CD4-positive, alpha-beta T cell treated with Interleukin-4 for 1 hour (primary cell): ENCODE data around the gene LHPP.
A peak's percentile ranks its signal among the peaks of the same experiment; 100 is the strongest.

Source experiments
- DNase-seq, 2 donors: peaks; one replicate each; pipeline ENCODE4 v3.0.0-alpha.2; 2020 to 2022

Gene LHPP

DNA sequence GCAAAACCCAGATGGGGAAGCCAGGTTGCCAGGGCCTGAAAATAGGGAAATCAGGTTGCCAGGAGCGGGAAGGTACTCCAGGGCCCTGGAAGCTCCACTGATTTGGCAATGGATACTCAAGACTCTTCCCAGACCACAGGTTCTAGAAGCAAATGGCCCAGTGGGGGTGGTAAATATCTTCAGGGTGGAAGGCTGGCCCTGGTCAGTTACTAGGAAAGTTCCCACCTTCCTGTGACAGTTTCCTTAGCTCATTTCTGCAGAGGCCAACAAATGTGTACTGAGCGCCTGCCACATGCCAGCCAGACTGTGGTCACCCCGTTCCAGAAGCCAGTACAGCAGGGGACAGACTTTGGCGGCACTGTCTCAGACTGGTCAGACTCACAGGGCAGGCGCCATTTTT, 168.9 kb downstream of the LHPP start:
- DNase-seq: no peak

- DNase-seq: peak; percentile 44 to 51
Measured at GRCh38 chr10:124632064-124632531, 170.5 kb downstream of the LHPP start.

- DNase-seq: no peak
Measured at GRCh38 chr10:124632566-124632965, 170.9 kb downstream of the LHPP start.

DNA sequence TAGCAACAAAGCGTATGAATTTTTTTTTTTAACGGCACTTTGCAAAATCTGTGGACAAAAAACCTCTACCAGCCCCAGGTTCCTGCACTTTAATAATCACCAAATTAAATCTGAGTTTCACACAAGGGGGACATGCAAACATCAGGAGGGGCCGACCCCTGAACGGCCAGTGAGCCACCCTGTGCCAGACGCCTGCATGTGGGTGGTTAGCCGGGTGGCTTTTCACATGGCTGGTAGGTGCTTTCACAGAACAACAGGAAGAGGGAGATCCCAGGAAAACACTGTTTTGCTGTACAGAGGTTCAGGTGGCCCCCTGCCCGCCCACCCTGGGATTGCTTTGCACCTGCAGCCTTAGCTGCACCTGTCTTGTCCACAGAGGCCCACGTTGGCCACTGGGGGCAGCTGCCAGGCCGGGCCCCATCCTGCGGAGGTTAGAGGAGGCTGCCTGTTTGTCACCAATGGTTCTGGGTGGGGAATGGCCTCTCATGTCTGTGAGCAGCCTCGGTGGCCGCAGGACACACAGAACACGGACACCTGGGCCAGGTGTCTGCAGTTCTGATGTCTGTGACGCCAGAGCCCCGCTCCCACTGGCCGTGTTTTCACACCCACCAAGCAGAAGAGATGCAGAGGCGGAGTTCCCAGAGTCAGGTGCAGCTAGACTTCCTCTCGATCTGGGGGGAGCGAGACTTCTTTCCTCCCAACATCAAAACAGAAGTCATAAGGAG, 174.8 kb downstream of the LHPP start:
- DNase-seq: peak; percentile 44 to 46

DNA sequence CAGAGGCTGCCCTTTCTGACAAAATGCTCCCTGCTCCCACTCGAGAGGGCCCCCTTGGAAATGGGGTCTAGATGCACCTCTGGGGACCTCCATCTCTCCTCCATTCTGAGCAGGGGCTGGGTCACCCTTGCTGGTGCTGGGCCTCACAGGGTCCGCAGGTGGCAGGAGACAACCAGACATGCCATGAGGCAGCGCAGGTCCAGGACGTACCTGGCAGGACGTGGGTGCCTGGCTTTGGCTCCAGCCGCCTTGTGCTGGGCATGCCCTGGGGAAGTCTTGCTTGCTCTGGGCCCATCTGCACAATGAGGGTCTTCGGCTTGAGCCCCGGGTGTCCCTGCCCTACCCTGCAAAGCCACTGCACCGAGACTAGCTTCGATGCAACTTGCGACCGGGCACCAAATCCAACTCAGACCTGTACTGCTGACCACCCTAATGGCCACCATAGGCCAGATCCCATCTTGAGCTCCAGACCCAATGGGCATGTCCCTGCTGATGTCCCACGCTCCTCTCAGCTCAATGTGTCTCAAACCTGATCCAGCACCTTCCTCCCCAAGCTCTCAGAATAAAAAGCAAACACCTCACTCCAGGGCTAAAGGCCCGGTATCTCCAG, 175.6 kb downstream of the LHPP start:
- DNase-seq: no peak

- DNase-seq: no peak
Measured at GRCh38 chr10:124637746-124638145, 176.1 kb downstream of the LHPP start.

DNA sequence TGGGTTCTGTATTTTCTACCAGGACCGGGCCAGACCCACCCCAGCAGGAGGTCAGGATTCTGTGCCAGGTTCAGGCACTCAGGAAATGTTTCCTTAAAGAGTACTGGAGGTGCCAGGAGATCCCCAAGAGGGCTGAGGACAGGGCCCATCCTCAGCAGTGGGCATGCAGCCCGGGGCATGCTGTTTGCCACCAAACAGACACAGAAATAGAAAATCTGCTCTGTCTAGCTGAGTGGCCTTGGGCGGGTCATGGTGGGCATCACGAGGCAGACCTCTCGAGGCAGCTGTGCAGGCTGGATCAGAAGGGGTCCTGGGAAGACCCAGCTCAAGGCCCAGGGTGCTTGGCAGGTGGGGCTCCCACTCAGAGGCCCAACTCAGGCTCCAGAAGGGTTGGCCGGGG, 177.6 kb downstream of the LHPP start:
- no peak for DNase-seq

- no peak for DNase-seq
Measured at GRCh38 chr10:124639646-124640045, 178.0 kb downstream of the LHPP start.

DNA sequence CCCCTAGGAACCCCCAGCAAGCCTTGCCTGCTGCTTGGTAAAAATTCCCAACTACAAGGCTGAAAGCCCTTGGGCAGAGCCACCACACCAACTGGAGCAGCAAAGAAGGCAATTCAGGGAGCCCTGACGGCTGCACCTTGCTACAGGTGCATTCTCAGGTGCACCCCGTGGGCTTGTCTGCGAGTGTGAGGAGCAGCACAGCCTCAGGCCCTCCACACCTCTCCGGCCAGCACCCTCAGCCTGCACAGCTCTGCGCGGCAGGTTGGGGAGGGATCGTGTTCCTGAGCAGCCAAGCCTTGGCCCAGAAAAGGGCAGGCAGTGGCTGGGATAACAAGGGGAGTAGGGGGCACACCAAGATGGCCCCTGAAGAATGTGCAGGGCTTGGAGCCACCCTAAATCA, 178.4 kb downstream of the LHPP start:
- DNase-seq: no peak

GRCh38 chr10:124640538-124641231, 179.1 kb downstream of the LHPP start:
- DNase-seq: peak in 1 of 2 donors; percentile 43

- DNase-seq: peak; percentile 66 to 77
Measured at GRCh38 chr10:124641282-124642087, 179.9 kb downstream of the LHPP start.

GRCh38 chr10:124642088-124642710, 180.6 kb downstream of the LHPP start:
- peak in 1 of 2 donors; percentile 27 for DNase-seq

GRCh38 chr10:124643330-124644009, 181.8 kb downstream of the LHPP start:
- DNase-seq: no peak

DNA sequence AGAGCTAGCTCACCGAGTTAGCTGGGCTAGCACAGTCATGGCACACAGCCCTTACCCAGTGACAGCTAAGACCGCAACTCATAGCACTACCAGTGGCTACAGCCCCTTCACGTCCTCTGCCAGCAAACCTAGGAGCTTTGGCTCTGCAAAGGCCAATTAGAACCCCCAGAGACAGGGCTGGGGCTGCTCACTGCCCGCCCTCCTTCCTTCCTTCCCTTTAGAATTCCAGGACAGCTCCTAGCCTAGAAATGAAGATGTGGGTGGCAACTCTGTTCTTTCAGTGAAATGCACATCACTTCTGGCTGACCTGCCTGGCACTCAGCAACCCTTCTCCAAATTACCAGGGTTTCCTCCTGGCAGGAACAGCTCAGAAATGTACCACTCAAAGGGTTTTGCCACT, 182.6 kb downstream of the LHPP start:
- no peak for DNase-seq

GRCh38 chr10:124644771-124645415, 183.3 kb downstream of the LHPP start:
- no peak for DNase-seq

DNA sequence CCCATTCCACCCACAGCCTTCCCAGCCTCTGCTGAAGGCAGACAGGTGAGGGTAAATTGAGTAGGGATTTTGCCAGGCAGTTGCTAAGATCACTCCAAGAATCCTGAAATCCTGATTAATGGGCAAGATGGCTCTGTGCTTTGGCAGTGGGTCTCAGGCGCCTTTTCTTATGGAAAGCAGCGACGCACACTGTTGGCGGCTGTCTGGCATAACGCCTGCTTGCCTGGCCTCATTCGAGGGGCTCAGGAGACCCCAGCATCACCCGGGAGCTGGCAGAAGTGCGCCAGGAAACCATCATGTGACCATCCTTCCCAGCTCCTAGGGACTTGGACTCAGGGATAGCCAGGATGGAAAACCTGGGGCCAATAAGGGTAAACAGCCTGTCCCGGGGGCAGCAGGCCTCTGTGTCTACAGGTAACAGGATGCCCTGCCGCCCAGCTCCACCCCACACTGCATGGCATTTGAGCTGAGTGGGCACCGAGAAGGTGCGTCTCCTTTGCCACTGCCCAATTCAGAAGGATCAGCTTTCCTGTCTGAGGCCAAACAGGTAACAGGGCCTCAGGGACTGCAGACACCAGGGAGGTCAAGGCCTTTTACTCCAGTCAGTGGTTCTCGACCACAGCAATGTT, 184.0 kb downstream of the LHPP start:
- no peak for DNase-seq

- DNase-seq: peak in 1 of 2 donors; percentile 53
Measured at GRCh38 chr10:124646483-124647352, 185.1 kb downstream of the LHPP start.

GRCh38 chr10:124647421-124648130, 186.0 kb downstream of the LHPP start:
- DNase-seq: peak; percentile 79 to 83

DNA sequence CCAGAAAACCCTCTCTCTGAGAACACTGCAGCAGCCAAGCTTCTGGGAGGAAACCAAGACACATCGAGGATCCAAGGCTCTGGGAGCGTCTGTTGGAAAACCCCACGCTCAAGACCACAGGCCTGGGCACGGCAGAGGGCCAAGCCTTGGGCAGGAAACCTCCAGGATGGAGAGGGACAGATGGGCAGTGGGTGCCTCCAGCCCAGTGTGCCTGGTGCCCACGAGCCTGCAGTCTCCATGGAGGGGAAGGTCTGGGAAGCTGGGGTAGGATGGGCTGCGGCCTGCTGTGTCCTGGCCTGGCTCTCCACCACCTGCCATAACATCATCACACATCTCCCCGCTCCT, 186.5 kb downstream of the LHPP start:
- DNase-seq: no peak
